ENCODE data around the gene ABCA9. TPM values are rescaled to one million over a fixed set of nuclear protein-coding genes. Genes with fewer than 3 reads are reported as not detected.

ABCA9 gene
- total RNA-seq, 1 experiment from 2014 or later, result not detected

DNA sequence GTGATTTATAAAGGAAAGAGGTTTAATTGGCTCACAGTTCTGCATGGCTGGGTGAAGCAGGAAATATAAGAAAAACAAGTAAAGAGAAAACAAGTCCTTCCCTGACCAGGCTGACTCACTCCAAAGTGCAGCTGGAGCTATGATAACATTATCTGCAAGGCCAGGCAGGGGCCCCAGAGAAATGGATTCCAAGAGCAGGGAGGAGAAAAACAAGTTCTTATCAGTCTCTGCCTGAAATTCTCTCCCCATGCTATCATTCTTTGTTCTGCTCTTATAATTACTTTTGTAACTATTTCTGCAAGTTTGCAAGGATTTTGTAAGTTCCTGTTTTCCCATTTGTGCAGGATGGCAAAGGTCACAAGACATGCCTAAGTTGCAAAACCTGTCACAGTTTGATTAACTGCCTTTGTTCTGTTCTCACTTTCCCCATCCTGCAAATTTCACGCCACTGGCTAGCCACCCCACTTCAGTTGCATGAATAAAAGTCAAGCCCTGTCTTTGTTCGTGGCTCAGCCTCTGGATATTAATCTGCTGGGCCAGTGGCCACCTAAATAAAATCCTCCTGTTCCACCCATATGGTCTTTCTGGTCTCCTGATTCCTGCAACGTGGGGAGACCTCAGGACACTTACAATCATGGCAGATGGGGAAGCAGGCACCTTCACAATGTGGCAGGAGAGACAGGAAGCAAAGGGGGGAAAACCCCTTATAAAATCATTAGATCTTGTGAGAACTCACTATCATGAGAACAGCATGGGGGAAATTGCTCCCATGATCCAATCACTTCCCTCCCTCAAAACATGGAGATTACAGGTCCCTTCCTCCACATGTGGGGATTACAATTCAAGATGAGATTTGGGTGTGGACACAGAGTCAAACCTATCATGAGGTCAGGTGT, 13.1 kb downstream of the ABCA9 start:
- CTCF ChIA-PET, result no interaction called here
- intact Hi-C loops (cut with micrococcal nuclease; ENCODE audit: unreplicated experiment), result loop anchor here (1.0 to 10.0 kb wide), 2 partner anchors 66 to 167 kb away; no protein-coding TSS in a partner anchor

DNA sequence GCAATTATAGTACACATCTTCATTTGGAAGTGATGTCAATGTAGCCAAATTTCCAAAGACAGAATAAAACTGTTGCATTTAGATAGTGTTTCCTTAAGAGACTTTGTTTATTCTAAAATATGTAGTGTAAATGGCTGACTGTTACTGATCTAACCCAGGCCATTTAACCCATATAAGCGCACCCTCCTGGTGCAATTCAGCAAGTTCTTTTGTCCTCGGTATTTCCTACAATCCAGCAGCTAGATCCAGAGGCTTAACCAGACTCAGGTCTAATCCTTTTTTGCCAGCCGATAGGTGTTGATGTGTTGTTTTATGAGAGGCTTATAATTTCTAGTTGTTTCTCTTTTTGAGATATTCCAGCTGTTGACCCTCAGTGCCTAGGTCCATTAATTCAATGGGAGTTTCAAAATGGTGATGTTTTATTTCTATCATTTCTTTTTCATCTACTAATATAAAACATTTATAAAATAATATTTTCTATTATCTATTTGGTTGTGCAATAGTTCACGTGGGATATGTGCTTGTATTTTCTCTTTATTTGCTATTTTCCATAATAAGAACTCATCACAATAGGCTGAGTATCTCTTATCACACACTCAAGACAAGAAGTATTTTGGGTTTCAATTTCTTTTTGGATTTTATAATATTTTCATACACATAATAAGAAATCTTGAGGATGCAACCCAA, 14.5 kb downstream of the ABCA9 start:
- DNase-seq, result no peak
- BruUV-seq (replicated peaks), result no TSS peak
- peaks cover 28% of the 10 kb centered on the region for H3K4me1 ChIP-seq (replicated peaks; ENCODE audit: insufficient read depth)
- H3K36me3 ChIP-seq (ENCODE audit: low read depth), result no peaks in the 10 kb centered on the region
- H3K27me3 ChIP-seq (ENCODE audit: insufficient read depth, low read depth), result no peaks in the 10 kb centered on the region
- H3K4me3 ChIP-seq, result no peak overlapping the region
- TF ChIP-seq EZH2 (IDR thresholded peaks at IDR 0.05; ENCODE audit: low read depth), result no peak
- TF ChIP-seq, protein P1, sequence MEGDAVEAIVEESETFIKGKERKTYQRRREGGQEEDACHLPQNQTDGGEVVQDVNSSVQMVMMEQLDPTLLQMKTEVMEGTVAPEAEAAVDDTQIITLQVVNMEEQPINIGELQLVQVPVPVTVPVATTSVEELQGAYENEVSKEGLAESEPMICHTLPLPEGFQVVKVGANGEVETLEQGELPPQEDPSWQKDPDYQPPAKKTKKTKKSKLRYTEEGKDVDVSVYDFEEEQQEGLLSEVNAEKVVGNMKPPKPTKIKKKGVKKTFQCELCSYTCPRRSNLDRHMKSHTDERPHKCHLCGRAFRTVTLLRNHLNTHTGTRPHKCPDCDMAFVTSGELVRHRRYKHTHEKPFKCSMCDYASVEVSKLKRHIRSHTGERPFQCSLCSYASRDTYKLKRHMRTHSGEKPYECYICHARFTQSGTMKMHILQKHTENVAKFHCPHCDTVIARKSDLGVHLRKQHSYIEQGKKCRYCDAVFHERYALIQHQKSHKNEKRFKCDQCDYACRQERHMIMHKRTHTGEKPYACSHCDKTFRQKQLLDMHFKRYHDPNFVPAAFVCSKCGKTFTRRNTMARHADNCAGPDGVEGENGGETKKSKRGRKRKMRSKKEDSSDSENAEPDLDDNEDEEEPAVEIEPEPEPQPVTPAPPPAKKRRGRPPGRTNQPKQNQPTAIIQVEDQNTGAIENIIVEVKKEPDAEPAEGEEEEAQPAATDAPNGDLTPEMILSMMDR (conservative IDR thresholded peaks at IDR 0.05), result no peak
- H3K79me2 ChIP-seq (ENCODE audit: low read depth), result no peaks in the 10 kb centered on the region
- H4K20me1 ChIP-seq (ENCODE audit: insufficient read depth), result no peaks in the 10 kb centered on the region
- no peak overlapping the region for H2AFZ ChIP-seq
- intact Hi-C loops (cut with micrococcal nuclease; ENCODE audit: unreplicated experiment), result loop anchor here (10.0 kb wide), 1 partner anchor 169 kb away; no protein-coding TSS in a partner anchor
- peaks cover 20% of the 10 kb centered on the region for H3F3A ChIP-seq (ENCODE audit: insufficient read depth, low read depth)
- H3K27ac ChIP-seq, result no peak overlapping the region
- no peaks in the 10 kb centered on the region; the same call in 1 of the 2 replicates for H3K9me2 ChIP-seq (ENCODE audit: insufficient read depth)
- H3K4me2 ChIP-seq, result no peak overlapping the region
- ChIA-PET CTCF (no interaction called here), POLR2A (ENCODE audit: unreplicated experiment) (no interaction called here)
- H3K9me3 ChIP-seq (ENCODE audit: insufficient read depth, low read depth), result peaks cover 14% of the 10 kb centered on the region

More for the DNA sequence above, 13.1 kb downstream of the ABCA9 start:
- Histone ChIP-seq H3K9me3 (ENCODE audit: insufficient read depth, low read depth) (peaks cover 14% of the 10 kb centered on the region), H3F3A (ENCODE audit: insufficient read depth, low read depth) (peaks cover 20% of the 10 kb centered on the region), H3K36me3 (ENCODE audit: low read depth) (no peaks in the 10 kb centered on the region), H3K27ac (peak overlapping the region; percentile 58), H3K79me2 (ENCODE audit: low read depth) (no peaks in the 10 kb centered on the region), H3K4me1 (replicated peaks; ENCODE audit: insufficient read depth) (peaks cover 23% of the 10 kb centered on the region), H3K9me2 (ENCODE audit: insufficient read depth) (no peaks in the 10 kb centered on the region; the same call in 1 of the 2 replicates), H3K4me2 (peak overlapping the region; percentile 36), H4K20me1 (ENCODE audit: insufficient read depth) (no peaks in the 10 kb centered on the region), H3K4me3 (peak overlapping the region; percentile 35; the same call in 1 of the 2 replicates), H3K27me3 (ENCODE audit: insufficient read depth, low read depth) (no peaks in the 10 kb centered on the region), H2AFZ (peak overlapping the region; percentile 41)
- TF ChIP-seq EZH2 (IDR thresholded peaks at IDR 0.05; ENCODE audit: low read depth), result no peak
- POLR2A ChIA-PET (ENCODE audit: unreplicated experiment), result no interaction called here
- BruUV-seq (replicated peaks), result no TSS peak
- peak; percentile 63 to 68 for DNase-seq

DNA sequence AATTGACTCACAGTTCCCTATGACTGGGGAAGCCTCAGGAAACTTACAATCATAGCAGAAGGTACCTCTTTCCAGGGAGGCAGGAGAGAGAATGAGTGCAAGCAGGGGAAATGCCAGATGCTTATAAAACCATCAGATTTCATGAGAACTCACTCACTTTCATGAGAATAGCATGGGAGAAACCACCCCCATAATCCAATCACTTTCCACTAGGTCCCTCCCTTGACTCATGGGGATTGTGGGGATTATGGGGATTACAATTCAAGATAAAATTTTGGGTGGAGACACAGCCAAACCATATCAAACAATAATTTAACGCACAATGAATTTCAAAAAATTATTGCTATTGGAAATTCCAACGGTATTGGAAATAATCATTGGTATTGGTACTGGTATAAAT, 15.1 kb downstream of the ABCA9 start:
- Histone ChIP-seq H3K27me3 (ENCODE audit: insufficient read depth, low read depth) (no peaks in the 10 kb centered on the region), H3K9me3 (ENCODE audit: insufficient read depth, low read depth) (peaks cover 14% of the 10 kb centered on the region), H3K4me1 (replicated peaks; ENCODE audit: insufficient read depth) (peaks cover 28% of the 10 kb centered on the region), H3K27ac (no peak overlapping the region), H2AFZ (no peak overlapping the region), H3K36me3 (ENCODE audit: low read depth) (no peaks in the 10 kb centered on the region), H4K20me1 (ENCODE audit: insufficient read depth) (no peaks in the 10 kb centered on the region), H3K79me2 (ENCODE audit: low read depth) (no peaks in the 10 kb centered on the region), H3K4me3 (no peak overlapping the region), H3K9me2 (ENCODE audit: insufficient read depth) (no peaks in the 10 kb centered on the region; the same call in 1 of the 2 replicates), H3K4me2 (no peak overlapping the region), H3F3A (ENCODE audit: insufficient read depth, low read depth) (peaks cover 20% of the 10 kb centered on the region)
- TF ChIP-seq EZH2 (IDR thresholded peaks at IDR 0.05; ENCODE audit: low read depth), result no peak
- TF ChIP-seq, protein P1 (conservative IDR thresholded peaks at IDR 0.05), result no peak
- BruUV-seq (replicated peaks), result no TSS peak
- DNase-seq, result no peak
- ChIA-PET CTCF (no interaction called here), POLR2A (ENCODE audit: unreplicated experiment) (no interaction called here)
- intact Hi-C loops (cut with micrococcal nuclease; ENCODE audit: unreplicated experiment), result loop anchor here (10.0 kb wide), 1 partner anchor 169 kb away; no protein-coding TSS in a partner anchor
